OCI-LY3 (cell line): ENCODE data around the gene MTOR.

ENCODE experiments used
- H2AFZ ChIP-seq: fragments of 200-600, 300-600 bp; shearing (Covaris generic); 2 replicates; pipeline ENCODE4 v1.6.0; 2014; ENCODE audit warnings: antibody characterized with exemption, low read depth, low read length
- H3K27ac ChIP-seq: fragments of 200-600, 300-600 bp; sonication (generic); 2 replicates; pipeline ENCODE4 v1.5.1; 2014; ENCODE audit warnings: mild to moderate bottlenecking, low read length, moderate library complexity, mixed read lengths
- H3K27me3 ChIP-seq: fragments of 200-600, 300-600 bp; sonication (generic); 2 replicates; pipeline ENCODE4 v1.6.1; 2014; ENCODE audit warnings: low read depth, low read length, mixed read lengths
- H3K36me3 ChIP-seq: fragments of 200-600, 300-600 bp; sonication (generic); replicated peaks from 2 replicates; pipeline ENCODE3; 2014; ENCODE audit warnings: low read depth, low read length, mixed read lengths
- H3K4me1 ChIP-seq: fragments of 300-600, 200-600 bp; sonication (generic); 2 replicates; pipeline ENCODE4 v1.6.1; 2014; ENCODE audit warnings: low read length, mixed read lengths
- H3K4me2 ChIP-seq: fragments of 200-600, 300-600 bp; sonication (generic); 2 replicates; pipeline ENCODE4 v1.6.1; 2014; ENCODE audit warnings: low read length, mixed read lengths
- H3K4me3 ChIP-seq: fragments of 300-600, 200-600 bp; sonication (generic); 2 replicates; pipeline ENCODE4 v1.5.1; 2014; ENCODE audit warnings: antibody characterized with exemption, mild to moderate bottlenecking, low read length, moderate library complexity
- H3K79me2 ChIP-seq: fragments of 300-600, 200-600 bp; shearing (Covaris generic); 2 replicates; pipeline ENCODE4 v1.6.1; 2014; ENCODE audit warnings: mild to moderate bottlenecking, low read length, mixed read lengths
- H3K9ac ChIP-seq: fragments of 300-600, 200-600 bp; shearing (Covaris generic); 2 replicates; pipeline ENCODE4 v1.6.0; 2014; ENCODE audit warnings: mild to moderate bottlenecking, low read length, moderate library complexity
- H3K9me3 ChIP-seq: fragments of 200-600, 300-600 bp; shearing (Covaris generic); 2 replicates; pipeline ENCODE4 v1.6.1; 2014; ENCODE audit warnings: low read length, mixed read lengths; ENCODE audit not compliant: insufficient read depth
- H4K20me1 ChIP-seq: fragments of 200-600, 300-600 bp; sonication (generic); 2 replicates; pipeline ENCODE4 v1.6.1; 2016; ENCODE audit warnings: low read length, mixed read lengths; ENCODE audit not compliant: insufficient read depth
- CTCF ChIP-seq: fragments of 200-600, 300-600 bp; sonication (generic); IDR thresholded peaks from 2 replicates; pipeline ENCODE4 v1.5.1; 2014; ENCODE audit warnings: antibody characterized with exemption, low read length, low read depth
- EZH2phosphoT487 ChIP-seq: fragments of 200-600 bp; shearing (Covaris generic); IDR thresholded peaks from 2 replicates; pipeline ENCODE4 v1.6.1; 2018; ENCODE audit warnings: antibody characterized with exemption, mixed run types, low read depth

Gene MTOR

GRCh38 chr1:11144570-11145256 is 117.6 kb downstream of the MTOR start:
- no peaks in the 10 kb centered on the region for H3K4me1 ChIP-seq
- no peak overlapping the region for H3K4me3 ChIP-seq
- no peak overlapping the region for H3K27ac ChIP-seq
- H3K79me2 ChIP-seq = no peaks in the 10 kb centered on the region
- H3K36me3 ChIP-seq = no peaks in the 10 kb centered on the region
- no peaks in the 10 kb centered on the region for H3K27me3 ChIP-seq
- no peak for TF ChIP-seq EZH2phosphoT487
- TF ChIP-seq CTCF = no peak
- no peaks in the 10 kb centered on the region for H3K9me3 ChIP-seq
- no peak overlapping the region for H3K9ac ChIP-seq
- no peak overlapping the region for H2AFZ ChIP-seq
- no peak overlapping the region for H3K4me2 ChIP-seq
- H4K20me1 ChIP-seq = no peaks in the 10 kb centered on the region

GRCh38 chr1:11143907-11144306 is 118.4 kb downstream of the MTOR start:
- Histone ChIP-seq H3K9ac (no peak overlapping the region), H3K79me2 (no peaks in the 10 kb centered on the region), H3K36me3 (no peaks in the 10 kb centered on the region), H3K27ac (no peak overlapping the region), H3K4me3 (no peak overlapping the region), H3K4me1 (no peaks in the 10 kb centered on the region), H3K4me2 (no peak overlapping the region), H3K9me3 (no peaks in the 10 kb centered on the region), H4K20me1 (no peaks in the 10 kb centered on the region), H2AFZ (no peak overlapping the region), H3K27me3 (no peaks in the 10 kb centered on the region)
- no peak for TF ChIP-seq CTCF
- no peak for TF ChIP-seq EZH2phosphoT487

- Histone ChIP-seq H2AFZ (no peak overlapping the region), H3K36me3 (no peaks in the 10 kb centered on the region), H3K4me2 (no peak overlapping the region), H3K4me1 (no peaks in the 10 kb centered on the region), H3K9ac (no peak overlapping the region), H3K9me3 (no peaks in the 10 kb centered on the region), H3K4me3 (no peak overlapping the region), H3K27me3 (no peaks in the 10 kb centered on the region), H4K20me1 (no peaks in the 10 kb centered on the region), H3K27ac (no peak overlapping the region), H3K79me2 (no peaks in the 10 kb centered on the region)
- TF ChIP-seq EZH2phosphoT487 (no peak), CTCF (no peak)
These were observed 119.0 kb downstream of the MTOR start for GRCh38 chr1:11143401-11143800.

- no peak for TF ChIP-seq CTCF
- TF ChIP-seq EZH2phosphoT487 = no peak
- H3K9me3 ChIP-seq = no peaks in the 10 kb centered on the region
- no peak overlapping the region for H2AFZ ChIP-seq
- no peak overlapping the region for H3K9ac ChIP-seq
- no peak overlapping the region for H3K4me3 ChIP-seq
- H3K27ac ChIP-seq = no peak overlapping the region
- no peaks in the 10 kb centered on the region for H3K36me3 ChIP-seq
- H3K4me2 ChIP-seq = no peak overlapping the region
- no peaks in the 10 kb centered on the region for H4K20me1 ChIP-seq
- H3K4me1 ChIP-seq = no peaks in the 10 kb centered on the region
- no peaks in the 10 kb centered on the region for H3K79me2 ChIP-seq
- no peaks in the 10 kb centered on the region for H3K27me3 ChIP-seq
These were observed 119.5 kb downstream of the MTOR start for GRCh38 chr1:11142618-11143391.
